AG04449 (cell line): Measurements from ENCODE around the gene CCDC185.

Experiments used
- CTCF ChIA-PET: fragments of 350-600 bp; formaldehyde crosslinking; extraction: SDS; loops from one replicate; lab custom pipeline; 2021; ENCODE audit warnings: antibody characterized with exemption; lab: Yijun Ruan, JAX
- POLR2A ChIA-PET: fragments of 400-600, 350-600 bp; formaldehyde crosslinking; extraction: SDS; loops from one replicate; lab custom pipeline; 2020; ENCODE audit warnings: antibody characterized with exemption, inconsistent platforms; lab: Yijun Ruan, JAX
- DNase-seq: peaks from one replicate; pipeline ENCODE4 v3.0.0-alpha.2; 2010; ENCODE audit warnings: low read depth, low spot score
- H3K4me3 ChIP-seq: 2 replicates; pipeline ENCODE4 v1.5.1; 2011; ENCODE audit warnings: low read depth, mild to moderate bottlenecking, control low read depth, low read length
- CTCF ChIP-seq: IDR thresholded peaks from one replicate; pipeline ENCODE4 v1.5.1; 2011; ENCODE audit warnings: mild to moderate bottlenecking, moderate library complexity, low read length, control low read depth, inconsistent platforms; ENCODE audit not compliant: insufficient read depth; ENCODE audit errors: missing control alignments

The CCDC185 gene

GRCh38 chr1:223429313-223429731 is 36.1 kb downstream of the CCDC185 start:
- no peak for DNase-seq
- no peak for TF ChIP-seq CTCF
- ChIA-PET POLR2A (no interaction called here), CTCF (interaction anchor here (0.6 kb wide), 1 partner anchor 293 kb away, joined by 3 read pairs; no protein-coding TSS in a partner anchor)
- H3K4me3 ChIP-seq: no peak overlapping the region

- CTCF ChIA-PET: no interaction called here
- H3K4me3 ChIP-seq: no peak overlapping the region
- no peak for DNase-seq
- no peak for TF ChIP-seq CTCF
- POLR2A ChIA-PET: no interaction called here
Observed at GRCh38 chr1:223429821-223430220, 36.6 kb downstream of the CCDC185 start.

DNA sequence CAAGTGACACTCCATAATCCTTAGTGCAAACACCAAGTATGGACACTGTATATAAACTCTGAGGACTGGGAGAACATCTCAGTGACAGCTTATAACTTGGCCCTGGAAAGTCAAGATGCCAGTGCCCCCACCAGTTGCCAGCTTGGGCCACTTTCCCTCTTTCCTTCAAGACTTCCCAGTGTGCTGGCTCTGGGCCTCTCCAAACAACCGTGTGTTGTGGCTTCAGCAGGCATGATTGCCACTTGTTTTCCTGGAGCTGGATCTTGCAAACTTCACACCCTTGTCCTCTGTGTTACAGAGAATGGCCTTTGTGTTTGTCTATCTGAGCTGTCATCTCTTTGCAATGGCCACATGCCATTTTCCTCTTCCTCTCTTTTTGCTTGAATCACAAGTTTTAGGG is 37.0 kb downstream of the CCDC185 start:
- no peak overlapping the region for H3K4me3 ChIP-seq
- DNase-seq: no peak
- POLR2A ChIA-PET: no interaction called here
- CTCF ChIA-PET: no interaction called here
- TF ChIP-seq CTCF: no peak

- H3K4me3 ChIP-seq: no peak overlapping the region
- no peak for TF ChIP-seq CTCF
- CTCF ChIA-PET: no interaction called here
- DNase-seq: no peak
- POLR2A ChIA-PET: no interaction called here
Observed at GRCh38 chr1:223437151-223437550, 43.9 kb downstream of the CCDC185 start.

GRCh38 chr1:223443397-223443796 is 50.2 kb downstream of the CCDC185 start:
- DNase-seq: no peak
- no peak for TF ChIP-seq CTCF
- H3K4me3 ChIP-seq: no peak overlapping the region
- ChIA-PET CTCF (no interaction called here), POLR2A (no interaction called here)

DNA sequence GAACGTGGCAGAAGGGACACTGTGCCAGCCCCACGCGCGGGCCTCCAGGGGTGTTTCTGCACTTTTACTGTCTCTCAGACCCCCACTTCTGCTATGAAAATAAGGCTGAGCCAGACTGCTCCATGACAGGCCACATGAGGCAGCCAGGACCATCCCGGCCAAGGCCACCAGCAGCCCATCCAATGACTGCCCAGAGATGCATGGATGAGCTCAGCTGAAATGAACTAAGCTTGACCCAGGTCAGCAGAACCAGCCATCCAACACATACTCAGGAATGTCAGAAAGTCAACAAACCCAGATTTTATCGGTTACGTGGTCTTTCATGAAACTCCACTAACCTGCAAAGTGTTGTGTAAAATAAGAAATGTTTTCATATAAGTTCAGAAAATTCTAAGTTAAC is 51.2 kb downstream of the CCDC185 start:
- DNase-seq: no peak
- H3K4me3 ChIP-seq: no peak overlapping the region
- ChIA-PET POLR2A (no interaction called here), CTCF (no interaction called here)
- TF ChIP-seq CTCF: no peak
